OCI-LY1 (cell line): ENCODE data around the gene ZBTB20.

ENCODE experiments used
- CTCF ChIP-seq: fragments of 200-600 bp; sonication (generic), shearing (Covaris generic); IDR thresholded peaks from 2 replicates; pipeline ENCODE4 v1.5.1; 2017; ENCODE audit warnings: mild to moderate bottlenecking, antibody characterized with exemption, low read length, moderate library complexity, mixed read lengths
- EZH2 ChIP-seq: fragments of 200-600 bp; sonication (generic), shearing (Covaris generic); IDR thresholded peaks from 2 replicates; pipeline ENCODE4 v1.8.0; 2017; ENCODE audit warnings: borderline replicate concordance, mixed run types, mild to moderate bottlenecking, antibody characterized with exemption, low read length, moderate library complexity, mixed read lengths

DNA sequence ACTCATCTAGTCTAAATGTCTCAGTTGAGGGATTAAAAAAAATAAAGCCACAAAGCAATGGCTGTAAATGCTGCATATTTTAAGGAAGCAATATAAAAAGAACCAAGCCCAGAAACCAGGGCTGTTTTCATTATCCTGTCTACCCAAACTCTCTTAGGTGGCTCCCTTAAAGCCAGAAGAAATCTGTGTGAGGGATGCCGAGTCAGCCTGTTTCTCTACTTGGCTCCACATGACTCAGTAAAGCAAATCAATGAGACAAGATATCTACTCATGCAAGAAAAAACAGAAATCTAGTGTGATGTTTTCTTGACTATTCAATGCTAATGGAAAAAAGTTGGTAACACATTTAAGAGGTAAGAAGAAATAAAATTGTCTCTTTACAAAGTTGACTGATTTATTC, 296.2 kb downstream of the ZBTB20 start:
- TF ChIP-seq CTCF = no peak
- no peak for TF ChIP-seq EZH2
